HEK293 (cell line): Measurements from ENCODE around the gene FHAD1.

Experiments used
- CTCF ChIA-PET: fragments of 350-600 bp; formaldehyde crosslinking; extraction: SDS; loops from one replicate; lab custom pipeline; 2021; ENCODE audit warnings: antibody characterized with exemption; lab: Yijun Ruan, JAX
- POLR2A ChIA-PET: fragments of 300-600 bp; formaldehyde crosslinking; extraction: SDS; loops from one replicate; lab custom pipeline; 2020; ENCODE audit warnings: antibody characterized with exemption, inconsistent platforms; lab: Yijun Ruan, JAX
- H3K27ac ChIP-seq: fragments of 200-500 bp; sonication (Bioruptor generic); 2 replicates; pipeline ENCODE4 v1.5.1; 2014; ENCODE audit warnings: low read depth, low read length, control low read depth, inconsistent platforms; ENCODE audit errors: extremely low read depth
- H3K36me3 ChIP-seq, 2 experiments: fragments of 200-500 bp in 1 of 2; sonication (Bioruptor generic) in 1 of 2; 1 replicate in 1 of 2; 2 replicates in 1 of 2; pipeline ENCODE4 v1.5.1; 2014 to 2017; ENCODE audit warnings: inconsistent platforms in 2 of 2, low read length in 2 of 2; ENCODE audit not compliant: control insufficient read depth in 2 of 2, insufficient read depth in 1 of 2
- H3K4me1 ChIP-seq: fragments of 200-500 bp; sonication (Bioruptor generic); 2 replicates; pipeline ENCODE4 v1.5.1; 2014; ENCODE audit warnings: mild to moderate bottlenecking, low read length, inconsistent platforms; ENCODE audit not compliant: control insufficient read depth, insufficient read depth
- H3K4me3 ChIP-seq: 2 replicates; pipeline ENCODE4 v1.5.1; 2011; ENCODE audit warnings: low read depth, mild to moderate bottlenecking, control low read depth, low read length, moderate library complexity
- H3K9me3 ChIP-seq: fragments of 200-500 bp; sonication (Bioruptor generic); 2 replicates; pipeline ENCODE4 v1.5.1; 2014; ENCODE audit warnings: low read depth, low read length, inconsistent platforms; ENCODE audit not compliant: control insufficient read depth, insufficient read depth
- EGR2 ChIP-seq: fragments of 450-650 bp; formaldehyde crosslinking; IDR thresholded peaks from 2 replicates; pipeline ENCODE4 v1.5.1; 2016; ENCODE audit warnings: low read depth, missing biosample characterization, missing genetic modification characterization
- ELK4 ChIP-seq: IDR thresholded peaks from 2 replicates; pipeline ENCODE4 v1.6.1; 2011; ENCODE audit warnings: mild to moderate bottlenecking, low read depth, low read length, borderline replicate concordance
- GLI4 ChIP-seq: fragments of 450-650 bp; formaldehyde crosslinking; IDR thresholded peaks from 2 replicates; pipeline ENCODE4 v1.5.1; 2016; ENCODE audit warnings: missing biosample characterization, missing genetic modification characterization
- HOXD13 ChIP-seq: sonication (generic); formaldehyde crosslinking; IDR thresholded peaks from 2 replicates; pipeline ENCODE4 v1.8.0; 2022; ENCODE audit warnings: missing genetic modification reagents, borderline replicate concordance
- MEIS1 ChIP-seq: sonication (generic); formaldehyde crosslinking; IDR thresholded peaks from 2 replicates; pipeline ENCODE4 v1.8.1; 2022; ENCODE audit warnings: missing genetic modification reagents, mild to moderate bottlenecking, borderline replicate concordance
- ZBTB1 ChIP-seq: fragments of 450-650 bp; formaldehyde crosslinking; IDR thresholded peaks from 2 replicates; pipeline ENCODE4 v1.5.1; 2016; ENCODE audit warnings: missing biosample characterization, missing genetic modification characterization
- ZBTB44 ChIP-seq: fragments of 450-650 bp; IDR thresholded peaks from 2 replicates; pipeline ENCODE4 v1.5.1; 2018; ENCODE audit warnings: missing biosample characterization, mild to moderate bottlenecking, missing genetic modification characterization
- ZBTB48 ChIP-seq: fragments of 450-650 bp; formaldehyde crosslinking; IDR thresholded peaks from 2 replicates; pipeline ENCODE4 v1.5.1; 2016; ENCODE audit warnings: missing biosample characterization, missing genetic modification characterization
- ZBTB49 ChIP-seq: fragments of 450-650 bp; formaldehyde crosslinking; IDR thresholded peaks from 2 replicates; pipeline ENCODE4 v1.5.1; 2016; ENCODE audit warnings: missing biosample characterization, missing genetic modification characterization, low read depth
- ZIC2 ChIP-seq: fragments of 450-650 bp; formaldehyde crosslinking; IDR thresholded peaks from 2 replicates; pipeline ENCODE4 v1.5.1; 2016; ENCODE audit warnings: missing biosample characterization, missing genetic modification characterization
- ZNF19 ChIP-seq: fragments of 450-650 bp; formaldehyde crosslinking; IDR thresholded peaks from 2 replicates; pipeline ENCODE4; 2016; ENCODE audit warnings: missing biosample characterization, missing genetic modification characterization, low read depth
- ZNF214 ChIP-seq: fragments of 450-650 bp; formaldehyde crosslinking; IDR thresholded peaks from 2 replicates; pipeline ENCODE4 v1.5.1; 2017; ENCODE audit warnings: missing biosample characterization, mild to moderate bottlenecking, missing genetic modification characterization, borderline replicate concordance
- ZNF239 ChIP-seq: fragments of 450-650 bp; formaldehyde crosslinking; IDR thresholded peaks from 2 replicates; pipeline ENCODE4 v1.5.1; 2016; ENCODE audit warnings: missing biosample characterization, missing genetic modification characterization
- ZNF510 ChIP-seq: fragments of 450-650 bp; formaldehyde crosslinking; IDR thresholded peaks from 2 replicates; pipeline ENCODE4 v1.5.1; 2018; ENCODE audit warnings: mild to moderate bottlenecking, missing genetic modification characterization, missing biosample characterization; ENCODE audit not compliant: insufficient replicate concordance
- ZNF768 ChIP-seq: fragments of 450-650 bp; formaldehyde crosslinking; IDR thresholded peaks from 2 replicates; pipeline ENCODE4 v1.5.1; 2018; ENCODE audit warnings: missing biosample characterization, mild to moderate bottlenecking, missing genetic modification characterization
- ZNF830 ChIP-seq: fragments of 450-650 bp; IDR thresholded peaks from 2 replicates; pipeline ENCODE4 v1.5.0; 2018; ENCODE audit warnings: missing biosample characterization, missing genetic modification characterization, low read depth, mild to moderate bottlenecking, moderate library complexity

The FHAD1 gene

GRCh38 chr1:15412843-15413242 lies 165.8 kb downstream of the FHAD1 start:
- POLR2A ChIA-PET, result interaction anchor here (0.6 to 1.6 kb wide), 2 partner anchors 9 to 79 kb away, joined by 3 to 4 read pairs; no protein-coding TSS in a partner anchor
- no peak for TF ChIP-seq ZNF239 (tag by site-specific recombination)
- TF ChIP-seq ELK4, result no peak
- no peak for TF ChIP-seq ZNF19 (tag by site-specific recombination)
- no peak for TF ChIP-seq HOXD13 (CRISPR knock-in tag)
- no peak for TF ChIP-seq ZIC2 (tag by site-specific recombination)
- TF ChIP-seq ZNF768 (tag by site-specific recombination), result no peak
- no peak for TF ChIP-seq ZNF510 (tag by site-specific recombination)
- TF ChIP-seq ZBTB49 (tag by site-specific recombination), result no peak
- no peak for TF ChIP-seq ZBTB1 (tag by site-specific recombination)
- TF ChIP-seq, all 188 proteins: peak for 0
- Histone ChIP-seq H3K36me3 (peaks cover 0 to 20% of the 10 kb centered on the region in 2 experiments; a peak in 1 of 3 replicates), H3K27ac (no peak overlapping the region), H3K4me3 (no peak overlapping the region), H3K9me3 (no peaks in the 10 kb centered on the region), H3K4me1 (peaks cover 3% of the 10 kb centered on the region; the same call in 1 of the 2 replicates)
- CTCF ChIA-PET, result interaction anchor here (0.6 to 1.8 kb wide), 3 partner anchors 19 to 185 kb away, joined by 3 to 7 read pairs (median 7); no protein-coding TSS in a partner anchor

DNA sequence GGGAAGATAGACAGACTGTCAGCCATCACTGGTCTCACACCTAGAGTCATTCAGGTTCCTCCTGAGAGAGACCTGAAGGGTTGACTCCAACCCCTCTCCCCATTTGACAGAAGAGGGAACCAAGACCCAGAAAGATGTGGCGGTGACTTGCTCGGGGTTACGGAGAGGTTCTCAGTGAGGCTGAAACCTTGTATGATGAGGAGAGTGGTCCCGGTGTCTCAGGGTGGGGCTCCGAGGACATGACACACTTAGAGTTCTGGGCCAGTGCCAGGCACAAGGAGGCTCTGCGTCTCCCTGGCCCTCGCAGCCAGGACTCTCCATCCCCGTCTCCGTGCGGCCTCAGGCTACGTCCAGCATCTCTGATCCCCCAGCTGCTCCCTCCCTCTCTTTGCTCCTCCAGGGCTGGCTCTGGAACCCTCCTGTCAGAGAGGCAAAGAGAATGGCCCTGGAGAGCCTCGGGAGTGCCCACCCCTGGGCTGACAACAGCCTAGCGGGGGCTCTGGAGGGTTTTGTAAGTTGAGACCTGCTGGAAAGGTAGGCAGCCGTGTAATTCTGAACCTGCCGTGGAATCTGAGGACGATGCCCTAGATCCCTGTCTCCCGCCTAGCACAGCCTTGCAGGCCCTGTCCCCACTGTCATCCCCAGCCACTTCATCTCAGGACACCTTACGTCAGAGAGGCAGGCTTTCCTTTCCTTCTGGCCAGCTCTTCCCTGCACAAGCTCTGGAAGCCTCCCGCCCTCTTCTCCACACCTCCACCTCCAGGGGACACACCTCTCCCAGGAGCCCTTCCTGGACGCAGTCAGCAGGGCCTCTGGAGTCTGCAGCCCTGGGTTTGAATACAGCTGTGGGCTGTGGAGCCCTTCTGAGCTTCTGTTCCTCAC lies 166.8 kb downstream of the FHAD1 start:
- TF ChIP-seq GLI4 (tag by site-specific recombination), result no peak
- TF ChIP-seq ZBTB48 (tag by site-specific recombination), result no peak
- TF ChIP-seq MEIS1 (CRISPR knock-in tag), result no peak
- TF ChIP-seq EGR2 (tag by site-specific recombination), result no peak
- ChIA-PET POLR2A (no interaction called here), CTCF (interaction anchor here (0.6 to 1.3 kb wide), 5 partner anchors 9 to 110 kb away, joined by 3 to 4 read pairs (median 3); no protein-coding TSS in a partner anchor)
- peaks cover 3% of the 10 kb centered on the region; the same call in 1 of the 2 replicates for H3K4me1 ChIP-seq
- H3K27ac ChIP-seq, result no peak overlapping the region
- H3K36me3 ChIP-seq, result peaks cover 0 to 20% of the 10 kb centered on the region in 2 experiments; a peak in 1 of 3 replicates
- no peaks in the 10 kb centered on the region for H3K9me3 ChIP-seq
- no peak overlapping the region for H3K4me3 ChIP-seq

GRCh38 chr1:15414445-15414983 lies 167.5 kb downstream of the FHAD1 start:
- H3K4me1 ChIP-seq, result no peaks in the 10 kb centered on the region
- ChIA-PET CTCF (interaction anchor here (0.6 to 1.3 kb wide), 5 partner anchors 9 to 110 kb away, joined by 3 to 4 read pairs (median 3); no protein-coding TSS in a partner anchor), POLR2A (no interaction called here)

More at GRCh38 chr1:15414445-15414983, 167.5 kb downstream of the FHAD1 start:
- Histone ChIP-seq H3K36me3 (peaks cover 0 to 21% of the 10 kb centered on the region in 2 experiments; a peak in 1 of 3 replicates), H3K4me3 (no peak overlapping the region), H3K9me3 (no peaks in the 10 kb centered on the region), H3K27ac (no peak overlapping the region)
- TF ChIP-seq ZNF214 (tag by site-specific recombination) (no peak), ZBTB44 (no peak), ZNF830 (no peak)
